ENCODE results near the gene ARFGEF3. TPM values are rescaled to one million over a fixed set of nuclear protein-coding genes. Genes with fewer than 3 reads are reported as not detected.

ARFGEF3 gene
- total and polyA plus RNA-seq, 10 of the 15 experiments (the other 5 are each of a cell fraction or from before 2014, with no cell fraction given): under 0.01 to 0.08 (median 0.02) TPM; not detected in 1

- ChIA-PET RAD21 (ENCODE audit: unreplicated experiment) (no interaction called here), POLR2A (no interaction called here), CTCF (interaction anchor here (1.5 kb wide), 1 partner anchor 11 kb away, joined by 3 read pairs; no protein-coding TSS in a partner anchor), SMC1A (ENCODE audit: uncharacterized antibody, unreplicated experiment) (no interaction called here)
- peak; percentile 18 for FAIRE-seq
- ATAC-seq: no peak
- Histone ChIP-seq H3K36me3 (ENCODE audit: control insufficient read depth in 2 of 2, insufficient read depth in 2 of 2, low read length in 1 of 2) (no peaks in the 10 kb centered on the region), H3K27ac (ENCODE audit: control insufficient read depth, insufficient read depth) (no peak overlapping the region), H3K4me2 (ENCODE audit: control insufficient read depth, insufficient read depth) (no peak overlapping the region), H2AFZ (ENCODE audit: control insufficient read depth, low read depth, low read length) (no peak overlapping the region), H3K79me2 (ENCODE audit: control insufficient read depth, insufficient read depth, low read length) (no peaks in the 10 kb centered on the region), H3K4me3 (no peak overlapping the region), H3K27me3 (replicated peaks in 1 of 2; ENCODE audit: control insufficient read depth in 2 of 2, insufficient read depth in 2 of 2, low read length in 1 of 2) (peaks cover 1 to 3% of the 10 kb centered on the region in 2 experiments; a peak in 2 of 4 replicates), H3K9me3 (replicated peaks; ENCODE audit: control insufficient read depth, insufficient read depth, low read length) (no peaks in the 10 kb centered on the region), H3K9ac (ENCODE audit: control insufficient read depth, insufficient read depth, low read length) (no peak overlapping the region), H3K4me1 (ENCODE audit: control insufficient read depth, insufficient read depth, low read length) (0 out of 2 replicates have a peak, but pooled peaks cover 2% of the 10 kb centered on the region), H4K20me1 (ENCODE audit: control insufficient read depth, insufficient read depth) (no peaks in the 10 kb centered on the region)
- DNase-seq (ENCODE audit: low read depth, low spot score): no peak
- WGBS (ENCODE audit: insufficient coverage, insufficient replicate concordance, low lambda C conversion rate, missing lambda C conversion rate): 32% methylated on average over 4 of the region's 4 CpGs
- TF ChIP-seq SP1 (IDR thresholded peaks at IDR 0.05; ENCODE audit: low read depth, low read length): no peak
- TF ChIP-seq GABPA (IDR thresholded peaks at IDR 0.05; ENCODE audit: low read depth): no peak
- TF ChIP-seq, protein P1, sequence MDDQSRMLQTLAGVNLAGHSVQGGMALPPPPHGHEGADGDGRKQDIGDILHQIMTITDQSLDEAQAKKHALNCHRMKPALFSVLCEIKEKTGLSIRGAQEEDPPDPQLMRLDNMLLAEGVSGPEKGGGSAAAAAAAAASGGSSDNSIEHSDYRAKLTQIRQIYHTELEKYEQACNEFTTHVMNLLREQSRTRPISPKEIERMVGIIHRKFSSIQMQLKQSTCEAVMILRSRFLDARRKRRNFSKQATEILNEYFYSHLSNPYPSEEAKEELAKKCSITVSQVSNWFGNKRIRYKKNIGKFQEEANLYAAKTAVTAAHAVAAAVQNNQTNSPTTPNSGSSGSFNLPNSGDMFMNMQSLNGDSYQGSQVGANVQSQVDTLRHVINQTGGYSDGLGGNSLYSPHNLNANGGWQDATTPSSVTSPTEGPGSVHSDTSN (IDR thresholded peaks at IDR 0.05; ENCODE audit: insufficient replicate concordance, low read depth, low read length): no peak
- TF ChIP-seq ZNF217 (IDR thresholded peaks at IDR 0.05): no peak
- TF ChIP-seq STAT1 (conservative IDR thresholded peaks at IDR 0.05): no peak
- no peak for TF ChIP-seq USF1 (IDR thresholded peaks at IDR 0.05; ENCODE audit: borderline replicate concordance, extremely low read length, insufficient read depth, low read depth, low read length)
- TF ChIP-seq, protein P2, sequence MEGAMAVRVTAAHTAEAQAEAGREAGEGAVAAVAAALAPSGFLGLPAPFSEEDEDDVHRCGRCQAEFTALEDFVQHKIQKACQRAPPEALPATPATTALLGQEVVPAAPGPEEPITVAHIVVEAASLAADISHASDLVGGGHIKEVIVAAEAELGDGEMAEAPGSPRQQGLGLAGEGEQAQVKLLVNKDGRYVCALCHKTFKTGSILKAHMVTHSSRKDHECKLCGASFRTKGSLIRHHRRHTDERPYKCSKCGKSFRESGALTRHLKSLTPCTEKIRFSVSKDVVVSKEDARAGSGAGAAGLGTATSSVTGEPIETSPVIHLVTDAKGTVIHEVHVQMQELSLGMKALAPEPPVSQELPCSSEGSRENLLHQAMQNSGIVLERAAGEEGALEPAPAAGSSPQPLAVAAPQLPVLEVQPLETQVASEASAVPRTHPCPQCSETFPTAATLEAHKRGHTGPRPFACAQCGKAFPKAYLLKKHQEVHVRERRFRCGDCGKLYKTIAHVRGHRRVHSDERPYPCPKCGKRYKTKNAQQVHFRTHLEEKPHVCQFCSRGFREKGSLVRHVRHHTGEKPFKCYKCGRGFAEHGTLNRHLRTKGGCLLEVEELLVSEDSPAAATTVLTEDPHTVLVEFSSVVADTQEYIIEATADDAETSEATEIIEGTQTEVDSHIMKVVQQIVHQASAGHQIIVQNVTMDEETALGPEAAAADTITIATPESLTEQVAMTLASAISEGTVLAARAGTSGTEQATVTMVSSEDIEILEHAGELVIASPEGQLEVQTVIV (IDR thresholded peaks at IDR 0.05; ENCODE audit: borderline replicate concordance, partially characterized antibody): no peak
- TF ChIP-seq NFXL1 (IDR thresholded peaks at IDR 0.05; ENCODE audit: borderline replicate concordance): no peak
- no peak for TF ChIP-seq POLR2AphosphoS2 (IDR thresholded peaks at IDR 0.05; ENCODE audit: low read depth, low read length)
- TF ChIP-seq CHD1 (IDR thresholded peaks at IDR 0.05; ENCODE audit: low read depth, low read length): no peak
- no peak for TF ChIP-seq ZNF592 (IDR thresholded peaks at IDR 0.05)
- TF ChIP-seq ASH2L (IDR thresholded peaks at IDR 0.05; ENCODE audit: borderline replicate concordance, low read depth): no peak
- no peak for TF ChIP-seq BHLHE40 (IDR thresholded peaks at IDR 0.05; ENCODE audit: borderline replicate concordance in 1 of 2, low read depth in 2 of 2, low read length in 1 of 2)
- in situ Hi-C loops (cut with MboI): no loop called here
- BruUV-seq (replicated peaks): no TSS peak
- intact Hi-C loops (cut with micrococcal nuclease; ENCODE audit: unreplicated experiment): no loop called here
These were observed 69.7 kb downstream of the ARFGEF3 start for GRCh38 chr6:138231381-138231886.

Data from GM12878 (cell line).